ENCODE data around the gene GRK5. TPM values are rescaled to one million over a fixed set of nuclear protein-coding genes. Genes with fewer than 3 reads are reported as not detected.
A peak's percentile ranks its signal among the peaks of the same experiment; 100 is the strongest.

Gene GRK5
- total RNA-seq, 1 experiment from 2014 or later: 5.8 TPM

- DNase-seq (ENCODE audit: low spot score): no peak
- in situ Hi-C loops (cut with HindIII; ENCODE audit: low sequenced_read_pairs): no loop called here
Observed at GRCh38 chr10:119191881-119192280, 15.5 kb upstream of the GRK5 start.

- DNase-seq (ENCODE audit: low spot score): no peak
- in situ Hi-C loops (cut with HindIII; ENCODE audit: low sequenced_read_pairs): no loop called here
Observed at GRCh38 chr10:119197921-119198320, 9.4 kb upstream of the GRK5 start.

- in situ Hi-C loops (cut with HindIII; ENCODE audit: low sequenced_read_pairs): no loop called here
- no peak for DNase-seq (ENCODE audit: low spot score)
Observed at GRCh38 chr10:119198438-119198837, 8.9 kb upstream of the GRK5 start.

- in situ Hi-C loops (cut with HindIII; ENCODE audit: low sequenced_read_pairs): no loop called here
- peak; percentile 90 for DNase-seq (ENCODE audit: low spot score)
Observed at GRCh38 chr10:119199231-119199992, 8.0 kb upstream of the GRK5 start.

- no peak for DNase-seq (ENCODE audit: low spot score)
- in situ Hi-C loops (cut with HindIII; ENCODE audit: low sequenced_read_pairs): no loop called here
Observed at GRCh38 chr10:119201233-119201632, 6.1 kb upstream of the GRK5 start.

- in situ Hi-C loops (cut with HindIII; ENCODE audit: low sequenced_read_pairs): no loop called here
- no peak for DNase-seq (ENCODE audit: low spot score)
Observed at GRCh38 chr10:119203006-119203405, 4.4 kb upstream of the GRK5 start.

GRCh38 chr10:119205894-119206602 is 1.3 kb upstream of the GRK5 start:
- in situ Hi-C loops (cut with HindIII; ENCODE audit: low sequenced_read_pairs): no loop called here
- peak; percentile 43 for DNase-seq (ENCODE audit: low spot score)

GRCh38 chr10:119206603-119207365 is 587 bp upstream of the GRK5 start:
- in situ Hi-C loops (cut with HindIII; ENCODE audit: low sequenced_read_pairs): no loop called here
- peak; percentile 47 for DNase-seq (ENCODE audit: low spot score)

GRCh38 chr10:119207713-119208552 is 562 bp downstream of the GRK5 start:
- in situ Hi-C loops (cut with HindIII; ENCODE audit: low sequenced_read_pairs): no loop called here

GRCh38 chr10:119208553-119208940 is 1.2 kb downstream of the GRK5 start:
- in situ Hi-C loops (cut with HindIII; ENCODE audit: low sequenced_read_pairs): no loop called here
- DNase-seq (ENCODE audit: low spot score): no peak

More at GRCh38 chr10:119207713-119208552, 562 bp downstream of the GRK5 start:
- DNase-seq (ENCODE audit: low spot score): peak; percentile 66

- peak; percentile 70 for DNase-seq (ENCODE audit: low spot score)
Observed at GRCh38 chr10:119209035-119209735, 1.8 kb downstream of the GRK5 start.

GRCh38 chr10:119209736-119210355 is 2.5 kb downstream of the GRK5 start:
- in situ Hi-C loops (cut with HindIII; ENCODE audit: low sequenced_read_pairs): no loop called here
- no peak for DNase-seq (ENCODE audit: low spot score)

More at GRCh38 chr10:119209035-119209735, 1.8 kb downstream of the GRK5 start:
- in situ Hi-C loops (cut with HindIII; ENCODE audit: low sequenced_read_pairs): no loop called here

- DNase-seq (ENCODE audit: low spot score): no peak
- in situ Hi-C loops (cut with HindIII; ENCODE audit: low sequenced_read_pairs): no loop called here
Observed at GRCh38 chr10:119210633-119211032, 3.3 kb downstream of the GRK5 start.

GRCh38 chr10:119211176-119211575 is 3.8 kb downstream of the GRK5 start:
- in situ Hi-C loops (cut with HindIII; ENCODE audit: low sequenced_read_pairs): no loop called here
- DNase-seq (ENCODE audit: low spot score): no peak

- in situ Hi-C loops (cut with HindIII; ENCODE audit: low sequenced_read_pairs): no loop called here
- no peak for DNase-seq (ENCODE audit: low spot score)
Observed at GRCh38 chr10:119211625-119212441, 4.5 kb downstream of the GRK5 start.

GRCh38 chr10:119215371-119215770 is 8.0 kb downstream of the GRK5 start:
- in situ Hi-C loops (cut with HindIII; ENCODE audit: low sequenced_read_pairs): no loop called here
- no peak for DNase-seq (ENCODE audit: low spot score)

GRCh38 chr10:119216127-119216526 is 8.8 kb downstream of the GRK5 start:
- DNase-seq (ENCODE audit: low spot score): no peak
- in situ Hi-C loops (cut with HindIII; ENCODE audit: low sequenced_read_pairs): no loop called here
